Measurements from ENCODE around the gene FTCDNL1. TPM values are rescaled to one million over a fixed set of nuclear protein-coding genes. Genes with fewer than 3 reads are reported as not detected.

Gene FTCDNL1
- total and polyA plus RNA-seq, 2 of the 13 experiments (the other 11 are each of a cell fraction or from before 2014, with no cell fraction given), result 0.98 to 1.4 TPM

- TF ChIP-seq MEF2D (CRISPR knock-in tag; IDR thresholded peaks at IDR 0.05) (no peak), FOXP1 (IDR thresholded peaks at IDR 0.05) (peak; percentile 56; the same call in 1 of the 2 replicates), FOXP1 (CRISPR knock-in tag; IDR thresholded peaks at IDR 0.05) (peak; percentile 85), DPF2 (CRISPR knock-in tag; IDR thresholded peaks at IDR 0.05; ENCODE audit: borderline replicate concordance, low read depth) (peak; percentile 75; the same call in 1 of the 2 replicates), SIX1 (CRISPR knock-in tag; IDR thresholded peaks at IDR 0.05; ENCODE audit: borderline replicate concordance) (peak; percentile 55; the same call in 1 of the 2 replicates), ZNF326 (CRISPR knock-in tag; IDR thresholded peaks at IDR 0.05; ENCODE audit: borderline replicate concordance) (no peak), SP5 (CRISPR knock-in tag; IDR thresholded peaks at IDR 0.05; ENCODE audit: borderline replicate concordance, low read depth) (no peak), RBM22 (optimal IDR thresholded peaks at IDR 0.05; ENCODE audit: low read length) (no peak), ZNF749 (CRISPR knock-in tag; IDR thresholded peaks at IDR 0.05; ENCODE audit: borderline replicate concordance) (no peak), SNAI1 (CRISPR knock-in tag; IDR thresholded peaks at IDR 0.05; ENCODE audit: borderline replicate concordance) (no peak), ZNF567 (CRISPR knock-in tag; IDR thresholded peaks at IDR 0.05; ENCODE audit: borderline replicate concordance) (no peak), ZNF724P (CRISPR knock-in tag; IDR thresholded peaks at IDR 0.05; ENCODE audit: borderline replicate concordance) (no peak), NFKBIZ (CRISPR knock-in tag; IDR thresholded peaks at IDR 0.05) (0 out of 2 replicates have a peak, but pooled peaks have one; percentile 72), KDM3A (CRISPR knock-in tag; IDR thresholded peaks at IDR 0.05; ENCODE audit: low read depth) (no peak), JUNB (CRISPR knock-in tag; IDR thresholded peaks at IDR 0.05; ENCODE audit: borderline replicate concordance) (no peak), TMF1 (CRISPR knock-in tag; IDR thresholded peaks at IDR 0.05; ENCODE audit: low read depth) (no peak), ZNF672 (CRISPR knock-in tag; IDR thresholded peaks at IDR 0.05) (no peak), RELA (CRISPR knock-in tag; IDR thresholded peaks at IDR 0.05) (no peak), SNRNP70 (IDR thresholded peaks at IDR 0.05; ENCODE audit: low read depth, low read length) (no peak), ZSCAN20 (CRISPR knock-in tag; IDR thresholded peaks at IDR 0.05; ENCODE audit: borderline replicate concordance) (no peak), ZBTB7B (CRISPR knock-in tag; IDR thresholded peaks at IDR 0.05) (0 out of 2 replicates have a peak, but pooled peaks have one; percentile 43), EZH2 (conservative IDR thresholded peaks at IDR 0.05; ENCODE audit: low read depth, low read length) (no peak), ZNF589 (CRISPR knock-in tag; conservative IDR thresholded peaks at IDR 0.05) (no peak), FOXK1 (CRISPR knock-in tag; IDR thresholded peaks at IDR 0.05; ENCODE audit: borderline replicate concordance, low read depth) (peak; percentile 89), ZNF547 (CRISPR knock-in tag; IDR thresholded peaks at IDR 0.05) (no peak), GTF2F1 (IDR thresholded peaks at IDR 0.05; ENCODE audit: low read length) (no peak), HNRNPH1 (optimal IDR thresholded peaks at IDR 0.05; ENCODE audit: low read depth, low read length) (no peak), THRA (CRISPR knock-in tag; IDR thresholded peaks at IDR 0.05; ENCODE audit: borderline replicate concordance) (peak; percentile 71; the same call in 1 of the 2 replicates), NKX3-1 (CRISPR knock-in tag; IDR thresholded peaks at IDR 0.05) (peak; percentile 47; the same call in 1 of the 2 replicates), CC2D1A (CRISPR knock-in tag; IDR thresholded peaks at IDR 0.05) (no peak), POLR2G (IDR thresholded peaks at IDR 0.05; ENCODE audit: low read depth, low read length) (no peak), ZSCAN9 (CRISPR knock-in tag; IDR thresholded peaks at IDR 0.05; ENCODE audit: borderline replicate concordance) (0 out of 2 replicates have a peak, but pooled peaks have one; percentile 62)
These were observed 112.1 kb downstream of the FTCDNL1 start (continued) for GRCh38 chr2:199738727-199739412.
